ENCODE results near the gene C2CD4B.

DNA sequence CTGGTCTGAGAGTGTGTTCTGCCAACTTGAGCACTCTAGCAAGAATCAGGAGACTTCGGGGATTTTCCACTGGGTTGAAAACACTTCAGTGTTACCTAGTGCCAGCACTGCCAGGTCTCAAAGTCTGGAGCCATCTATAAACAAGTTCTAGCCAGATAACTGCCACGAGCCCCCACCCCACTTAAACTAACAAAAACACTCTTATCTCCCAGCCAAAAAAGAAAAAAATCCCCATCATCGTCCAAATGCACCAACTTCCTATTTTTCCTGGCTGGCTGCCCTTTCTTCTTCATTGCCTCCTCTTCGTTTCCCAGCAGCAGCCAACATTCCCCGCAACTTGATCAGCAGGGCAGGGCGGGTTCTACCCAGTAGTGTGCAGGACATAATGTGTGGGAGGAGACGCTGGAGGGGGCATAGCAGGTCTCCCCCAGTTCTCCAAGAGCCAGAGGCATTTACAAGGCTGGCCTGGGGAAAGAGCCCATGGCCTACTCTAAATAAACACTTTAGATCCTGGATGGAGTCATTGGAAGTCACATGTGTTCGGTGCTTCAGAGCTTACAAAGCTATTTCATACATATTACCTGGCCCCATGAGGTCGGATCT is 29.5 kb downstream of the C2CD4B start:
- TF ChIP-seq, protein P1, sequence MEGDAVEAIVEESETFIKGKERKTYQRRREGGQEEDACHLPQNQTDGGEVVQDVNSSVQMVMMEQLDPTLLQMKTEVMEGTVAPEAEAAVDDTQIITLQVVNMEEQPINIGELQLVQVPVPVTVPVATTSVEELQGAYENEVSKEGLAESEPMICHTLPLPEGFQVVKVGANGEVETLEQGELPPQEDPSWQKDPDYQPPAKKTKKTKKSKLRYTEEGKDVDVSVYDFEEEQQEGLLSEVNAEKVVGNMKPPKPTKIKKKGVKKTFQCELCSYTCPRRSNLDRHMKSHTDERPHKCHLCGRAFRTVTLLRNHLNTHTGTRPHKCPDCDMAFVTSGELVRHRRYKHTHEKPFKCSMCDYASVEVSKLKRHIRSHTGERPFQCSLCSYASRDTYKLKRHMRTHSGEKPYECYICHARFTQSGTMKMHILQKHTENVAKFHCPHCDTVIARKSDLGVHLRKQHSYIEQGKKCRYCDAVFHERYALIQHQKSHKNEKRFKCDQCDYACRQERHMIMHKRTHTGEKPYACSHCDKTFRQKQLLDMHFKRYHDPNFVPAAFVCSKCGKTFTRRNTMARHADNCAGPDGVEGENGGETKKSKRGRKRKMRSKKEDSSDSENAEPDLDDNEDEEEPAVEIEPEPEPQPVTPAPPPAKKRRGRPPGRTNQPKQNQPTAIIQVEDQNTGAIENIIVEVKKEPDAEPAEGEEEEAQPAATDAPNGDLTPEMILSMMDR (tag by site-specific recombination; IDR thresholded peaks at IDR 0.05), result no peak
- TF ChIP-seq ZFP41 (tag by site-specific recombination; IDR thresholded peaks at IDR 0.05; ENCODE audit: borderline replicate concordance) (no peak), ZNF501 (tag by site-specific recombination; IDR thresholded peaks at IDR 0.05) (no peak)

Measured in HEK293 (cell line).